ENCODE data around the gene ABCD2.

- TF ChIP-seq CTCF (IDR thresholded peaks at IDR 0.05), result no peak
- no peak for TF ChIP-seq EP300 (IDR thresholded peaks at IDR 0.05)
These were observed 92.6 kb downstream of the ABCD2 start for GRCh38 chr12:39526974-39527373.

All from upper lobe of left lung (tissue), 4 donors.